ENCODE measurements around the gene SRGAP3.

- TF ChIP-seq CTCF (IDR thresholded peaks at IDR 0.05; ENCODE audit: low read depth, low read length) (no peak), EZH2phosphoT487 (IDR thresholded peaks at IDR 0.05; ENCODE audit: low read depth) (no peak)
These were observed 186.9 kb downstream of the SRGAP3 start for GRCh38 chr3:9062570-9062969.

Measured in OCI-LY3 (cell line).